Measurements from ENCODE around the gene CCL27. TPM values are rescaled to one million over a fixed set of nuclear protein-coding genes. Genes with fewer than 3 reads are reported as not detected.

The CCL27 gene
- total and polyA plus RNA-seq, 10 of the 15 experiments (the other 5 are each of a cell fraction or from before 2014, with no cell fraction given): 0.45 TPM; not detected in 9

GRCh38 chr9:34629491-34629808 lies 33.0 kb downstream of the CCL27 start (continued):
- TF ChIP-seq JUNB (IDR thresholded peaks at IDR 0.05) (no peak), SIX5 (IDR thresholded peaks at IDR 0.05; ENCODE audit: low read depth, low read length, severe bottlenecking) (no peak), SMAD1 (IDR thresholded peaks at IDR 0.05; ENCODE audit: low read depth, partially characterized antibody) (no peak)

GRCh38 chr9:34628656-34629490 lies 33.6 kb downstream of the CCL27 start, which contains the start of gene ARID3C:
TSS of gene ARID3C (minus strand) at chr9:34629066. CDS start at chr9:34628014, 1,052 bp downstream.
- no peak for DNase-seq (ENCODE audit: low read depth, low spot score)
- POLR2A ChIA-PET: interaction anchor here (1.5 kb wide), 1 partner anchor 9 kb away, joined by 4 read pairs; the partner anchor contains the start of gene SIGMAR1
- Histone ChIP-seq H3K4me2 (ENCODE audit: control insufficient read depth, insufficient read depth) (peak within 1 kb of the TSS; percentile 71), H3K27me3 (replicated peaks in 1 of 2; ENCODE audit: control insufficient read depth in 2 of 2, insufficient read depth in 2 of 2, low read length in 1 of 2) (peaks cover 14 to 19% of the 10 kb centered on the region in 2 experiments), H3K4me3 (peak within 1 kb of the TSS; percentile 32; the same call in 1 of the 2 replicates), H3K4me1 (ENCODE audit: control insufficient read depth, insufficient read depth, low read length) (peaks cover 4% of the 10 kb centered on the region; the same call in 1 of the 2 replicates), H3K36me3 (ENCODE audit: control insufficient read depth in 2 of 2, insufficient read depth in 2 of 2, low read length in 1 of 2) (no peaks in the 10 kb centered on the region; a peak in 1 of 4 replicates), H3K9ac (ENCODE audit: control insufficient read depth, insufficient read depth, low read length) (no peak within 1 kb of the TSS), H3K27ac (ENCODE audit: control insufficient read depth, insufficient read depth) (no peak within 1 kb of the TSS), H3K9me3 (replicated peaks; ENCODE audit: control insufficient read depth, insufficient read depth, low read length) (no peaks in the 10 kb centered on the region), H4K20me1 (ENCODE audit: control insufficient read depth, insufficient read depth) (no peaks in the 10 kb centered on the region; the same call in 1 of the 2 replicates), H2AFZ (ENCODE audit: control insufficient read depth, low read depth, low read length) (no peak within 1 kb of the TSS; the same call in 1 of the 2 replicates), H3K79me2 (ENCODE audit: control insufficient read depth, insufficient read depth, low read length) (no peaks in the 10 kb centered on the region)
- TF ChIP-seq PKNOX1 (IDR thresholded peaks at IDR 0.05) (no peak), ZNF384 (IDR thresholded peaks at IDR 0.05; ENCODE audit: borderline replicate concordance, low read depth, low read length) (no peak), EZH2 (IDR thresholded peaks at IDR 0.05; ENCODE audit: borderline replicate concordance, control insufficient read depth, low read depth, low read length) (peak; percentile 29; the same call in 1 of the 2 replicates), EGR1 (IDR thresholded peaks at IDR 0.05; ENCODE audit: borderline replicate concordance in 1 of 2, low read depth in 2 of 2, low read length in 2 of 2) (0 out of 3 replicates have a peak, but pooled peaks of 1 of the 2 experiments have one; percentile 24), BHLHE40 (IDR thresholded peaks at IDR 0.05; ENCODE audit: borderline replicate concordance in 1 of 2, low read depth in 2 of 2, low read length in 1 of 2) (0 out of 4 replicates have a peak, but pooled peaks of 1 of the 2 experiments have one; percentile 8), HCFC1 (IDR thresholded peaks at IDR 0.05; ENCODE audit: low read length) (no peak), TARDBP (IDR thresholded peaks at IDR 0.05; ENCODE audit: borderline replicate concordance) (no peak), SUZ12 (IDR thresholded peaks at IDR 0.05; ENCODE audit: unreplicated experiment) (peak; percentile 64), SIX5 (IDR thresholded peaks at IDR 0.05; ENCODE audit: low read depth, low read length, severe bottlenecking) (no peak), SKIL (IDR thresholded peaks at IDR 0.05; ENCODE audit: low read depth, poor library complexity, severe bottlenecking) (no peak), ZNF622 (IDR thresholded peaks at IDR 0.05) (no peak)
- intact Hi-C loops (cut with micrococcal nuclease; ENCODE audit: unreplicated experiment) (no loop called here), in situ Hi-C loops (cut with MboI) (no loop called here)
- SMC1A ChIA-PET (ENCODE audit: uncharacterized antibody, unreplicated experiment): interaction anchor here (0.6 kb wide), 1 partner anchor 11 kb away, joined by 3 read pairs; no protein-coding TSS in a partner anchor
- CTCF ChIA-PET: interaction anchor here (1.2 kb wide), 1 partner anchor 16 kb away, joined by 3 read pairs; no protein-coding TSS in a partner anchor
- peak; percentile 67 for ATAC-seq
- 2% methylated on average over 48 of the region's 69 CpGs for WGBS (ENCODE audit: insufficient coverage, insufficient replicate concordance, low lambda C conversion rate, missing lambda C conversion rate)
- RAD21 ChIA-PET (ENCODE audit: unreplicated experiment): no interaction called here
- no peak for FAIRE-seq
- no TSS peak for BruUV-seq (replicated peaks)
